ENCODE results near the gene SMYD5. TPM values are rescaled to one million over a fixed set of nuclear protein-coding genes. Genes with fewer than 3 reads are reported as not detected.
"Not testable (repeated sequence)": the region's sequence is repeated elsewhere in the genome, so short reads cannot be mapped to it uniquely, and the experiment has no call there.

SMYD5 gene
- total RNA-seq (39.2 and 41.0 TPM in 2 replicates), polyA plus RNA-seq (31.9 and 35.2 TPM in 2 replicates), polyA minus RNA-seq (30.4 and 33.0 TPM in 2 replicates)
- total RNA-seq (2013): 28.1 TPM

DNA sequence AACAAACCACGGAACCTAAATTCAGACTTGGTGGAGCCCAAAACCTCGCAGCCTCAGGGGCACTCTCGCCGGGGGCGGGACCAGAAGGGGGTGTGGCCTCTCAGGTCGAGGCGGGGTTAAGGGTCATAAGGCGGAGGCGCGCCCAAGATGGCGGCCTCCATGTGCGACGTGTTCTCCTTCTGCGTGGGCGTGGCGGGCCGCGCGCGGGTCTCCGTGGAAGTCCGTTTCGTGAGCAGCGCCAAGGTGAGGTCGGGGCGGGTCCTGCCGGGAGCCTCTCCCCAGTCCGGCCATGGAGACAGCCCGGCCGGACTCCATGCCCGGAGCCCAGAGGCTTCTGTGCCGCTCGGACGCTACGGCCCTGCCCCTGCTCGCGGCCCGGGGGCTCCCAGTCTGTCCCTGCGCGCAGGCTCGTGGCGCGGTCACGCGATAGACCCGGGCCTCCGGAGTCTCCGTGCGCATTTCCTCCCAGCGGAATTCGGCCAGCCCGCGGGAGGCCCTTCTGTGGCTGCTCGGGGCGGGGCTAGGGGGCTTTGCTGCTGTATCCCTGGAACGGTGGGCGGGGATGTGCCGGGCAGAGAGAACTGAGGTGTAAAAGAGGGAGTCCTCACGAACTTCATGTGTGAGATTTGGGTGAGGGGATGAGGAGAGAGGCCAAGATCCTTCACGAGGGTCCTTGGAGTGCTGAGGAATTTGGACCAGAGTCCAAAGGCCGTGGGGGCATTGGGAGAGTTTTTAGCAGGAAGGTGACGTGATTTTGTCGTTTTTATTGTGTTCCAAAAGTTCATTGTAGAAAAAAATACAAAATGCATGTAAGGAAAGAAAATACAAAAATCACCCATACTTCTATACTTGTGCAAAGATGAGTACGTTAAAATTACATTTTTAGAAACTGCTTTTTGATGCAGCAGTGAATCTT, at the start of gene SMYD5:
Gene SMYD5, plus strand, starts transcription at position 126 of the 916 bp plus-strand sequence. Its CDS starts 22 bp downstream, at position 148.
- ATAC-seq (ENCODE audit: low read depth): peak; percentile 95
- under 1% methylated on average over 55 of the region's 64 CpGs for WGBS (ENCODE audit: insufficient coverage)
- Histone ChIP-seq H3K9ac (ENCODE audit: low read length) (peak within 1 kb of the TSS; percentile 82), H4K20me1 (ENCODE audit: control insufficient read depth, insufficient read depth, low read length, poor library complexity, severe bottlenecking) (peaks cover 10% of the 10 kb centered on the region), H3K27ac (ENCODE audit: low read length in 2 of 2) (peak within 1 kb of the TSS; percentile 19 to 65), H3K27me3 (replicated peaks in 1 of 4; ENCODE audit: control extremely low read depth in 1 of 4, control insufficient read depth in 3 of 4, insufficient read depth in 4 of 4, low read length in 3 of 4) (peaks cover 0 to 2% (median 0%) of the 10 kb centered on the region in 4 experiments), H3K9me3 (ENCODE audit: control extremely low read depth in 1 of 3, control insufficient read depth in 2 of 3, insufficient read depth in 1 of 3, low read length in 2 of 3) (no peaks in the 10 kb centered on the region), H3K4me2 (replicated peaks; ENCODE audit: low read depth, low read length, poor library complexity, severe bottlenecking) (peak within 1 kb of the TSS; percentile 94), H2AFZ (ENCODE audit: insufficient read depth, low read depth, low read length, poor library complexity, severe bottlenecking) (peak within 1 kb of the TSS; percentile 91), H3K4me1 (ENCODE audit: control insufficient read depth in 2 of 2, insufficient read depth in 2 of 2, low read length in 2 of 2) (peaks cover 17 to 22% of the 10 kb centered on the region in 2 donors), H3K79me2 (ENCODE audit: control insufficient read depth, insufficient read depth, low read length) (peaks cover 43% of the 10 kb centered on the region), H3K36me3 (replicated peaks in 1 of 2; ENCODE audit: control extremely low read depth in 1 of 2, control insufficient read depth in 1 of 2, extremely low read depth in 1 of 2, insufficient read depth in 2 of 2, low read length in 1 of 2) (peaks cover 0 to 4% of the 10 kb centered on the region in 2 experiments), H3K4me3 (ENCODE audit: control extremely low read depth in 1 of 5, extremely low read depth in 1 of 5, insufficient read depth in 1 of 5, low read depth in 2 of 5, low read length in 4 of 5) (peak within 1 kb of the TSS; percentile 3 to 96 (median 80))
- Mint-ChIP-seq H3K4me1 (peaks cover 31% of the 10 kb centered on the region), H3K27me3 (peaks cover 11% of the 10 kb centered on the region), H3K9me3 (ENCODE audit: insufficient read depth) (no peaks in the 10 kb centered on the region), H3K4me3 (peak within 1 kb of the TSS; percentile 88), H3K27ac (peak within 1 kb of the TSS; percentile 86)
- ChIA-PET POLR2A (interaction anchor here (1.3 kb wide), 1 partner anchor 19 kb away, joined by 9 read pairs; the partner anchor contains the start of gene PRADC1), CTCF (interaction anchor here (1.0 to 6.5 kb wide), 8 partner anchors 14 to 223 kb away, joined by 3 to 56 read pairs (median 9); partner anchors contain the start of gene SFXN5)
- TF ChIP-seq, protein P1, sequence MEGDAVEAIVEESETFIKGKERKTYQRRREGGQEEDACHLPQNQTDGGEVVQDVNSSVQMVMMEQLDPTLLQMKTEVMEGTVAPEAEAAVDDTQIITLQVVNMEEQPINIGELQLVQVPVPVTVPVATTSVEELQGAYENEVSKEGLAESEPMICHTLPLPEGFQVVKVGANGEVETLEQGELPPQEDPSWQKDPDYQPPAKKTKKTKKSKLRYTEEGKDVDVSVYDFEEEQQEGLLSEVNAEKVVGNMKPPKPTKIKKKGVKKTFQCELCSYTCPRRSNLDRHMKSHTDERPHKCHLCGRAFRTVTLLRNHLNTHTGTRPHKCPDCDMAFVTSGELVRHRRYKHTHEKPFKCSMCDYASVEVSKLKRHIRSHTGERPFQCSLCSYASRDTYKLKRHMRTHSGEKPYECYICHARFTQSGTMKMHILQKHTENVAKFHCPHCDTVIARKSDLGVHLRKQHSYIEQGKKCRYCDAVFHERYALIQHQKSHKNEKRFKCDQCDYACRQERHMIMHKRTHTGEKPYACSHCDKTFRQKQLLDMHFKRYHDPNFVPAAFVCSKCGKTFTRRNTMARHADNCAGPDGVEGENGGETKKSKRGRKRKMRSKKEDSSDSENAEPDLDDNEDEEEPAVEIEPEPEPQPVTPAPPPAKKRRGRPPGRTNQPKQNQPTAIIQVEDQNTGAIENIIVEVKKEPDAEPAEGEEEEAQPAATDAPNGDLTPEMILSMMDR (IDR thresholded peaks at IDR 0.05): no peak
- TF ChIP-seq EZH2 (IDR thresholded peaks at IDR 0.05; ENCODE audit: borderline replicate concordance, insufficient read depth, low read depth, low read length, poor library complexity, severe bottlenecking): no peak
- peak; percentile 92 for DNase-seq
- intact Hi-C loops (cut with micrococcal nuclease): loop anchor here (1.0 to 5.0 kb wide), 7 partner anchors 19 to 523 kb away; partner anchors contain the start of genes FBXO41, PRADC1, RAB11FIP5 and SFXN5

DNA sequence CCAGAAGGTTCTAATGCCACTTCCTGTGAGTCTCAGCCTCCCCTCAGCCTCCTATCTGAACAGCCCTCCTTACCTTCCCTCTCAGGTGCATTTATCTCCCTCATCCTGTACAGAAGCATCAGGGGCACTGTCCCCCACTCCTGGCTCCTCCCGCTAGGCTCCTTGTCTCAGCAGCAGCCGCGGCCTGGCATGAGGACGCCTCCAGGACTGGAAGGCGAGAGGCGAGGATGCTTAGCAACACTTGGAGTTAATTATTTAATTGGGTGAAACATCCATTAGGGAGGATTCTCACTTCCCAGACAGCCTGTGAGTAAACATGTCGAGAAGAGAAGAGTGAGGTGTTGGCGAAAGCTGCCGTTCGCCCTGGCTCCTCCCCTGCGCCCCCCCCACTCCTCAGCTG, 48.1 kb upstream of the SMYD5 start:
- H4K20me1 ChIP-seq (ENCODE audit: control insufficient read depth, insufficient read depth, low read length, poor library complexity, severe bottlenecking); H3K4me3 Mint-ChIP-seq; H3K4me1 Mint-ChIP-seq; intact Hi-C loops (cut with micrococcal nuclease); H3K27me3 ChIP-seq (replicated peaks in 1 of 4; ENCODE audit: control extremely low read depth in 1 of 4, control insufficient read depth in 3 of 4, insufficient read depth in 4 of 4, low read length in 3 of 4); CTCF ChIA-PET; H3K9me3 Mint-ChIP-seq (ENCODE audit: insufficient read depth); POLR2A ChIA-PET; H3K4me3 ChIP-seq (ENCODE audit: control extremely low read depth in 1 of 5, extremely low read depth in 1 of 5, insufficient read depth in 1 of 5, low read depth in 2 of 5, low read length in 4 of 5); H2AFZ ChIP-seq (ENCODE audit: insufficient read depth, low read depth, low read length, poor library complexity, severe bottlenecking); H3K9ac ChIP-seq (ENCODE audit: low read length); ATAC-seq (ENCODE audit: low read depth); H3K9me3 ChIP-seq (ENCODE audit: control extremely low read depth in 1 of 3, control insufficient read depth in 2 of 3, insufficient read depth in 1 of 3, low read length in 2 of 3); H3K36me3 ChIP-seq (replicated peaks in 1 of 2; ENCODE audit: control extremely low read depth in 1 of 2, control insufficient read depth in 1 of 2, extremely low read depth in 1 of 2, insufficient read depth in 2 of 2, low read length in 1 of 2); DNase-seq; H3K27ac Mint-ChIP-seq; H3K27ac ChIP-seq (ENCODE audit: low read length in 2 of 2); H3K4me2 ChIP-seq (replicated peaks; ENCODE audit: low read depth, low read length, poor library complexity, severe bottlenecking); H3K4me1 ChIP-seq (ENCODE audit: control insufficient read depth in 2 of 2, insufficient read depth in 2 of 2, low read length in 2 of 2); H3K79me2 ChIP-seq (ENCODE audit: control insufficient read depth, insufficient read depth, low read length): not testable (repeated sequence)
- no CpG with 5 or more reads among the region's 11 CpGs for WGBS (ENCODE audit: insufficient coverage)
- H3K27me3 Mint-ChIP-seq: peaks cover 13% of the 10 kb centered on the region

DNA sequence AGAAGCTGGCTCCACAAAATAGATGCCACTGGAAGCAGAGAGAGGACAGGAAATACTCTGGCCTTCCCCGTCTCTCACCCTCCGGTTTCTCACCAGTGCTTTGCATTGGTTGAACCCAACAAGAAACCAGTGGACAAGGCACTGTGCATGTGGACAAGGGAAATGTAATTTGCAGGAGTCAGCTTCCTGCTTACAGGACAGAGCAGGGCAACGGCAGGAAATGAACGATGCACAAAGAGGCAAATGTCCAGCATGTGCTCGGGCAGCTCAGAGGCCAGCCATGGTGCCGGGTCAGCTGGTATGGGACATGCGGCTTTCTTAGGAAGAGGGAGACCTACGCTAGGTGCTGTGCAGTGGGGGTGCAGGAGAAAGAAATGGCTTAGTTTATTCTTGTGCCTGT, 47.2 kb upstream of the SMYD5 start:
- H3K27ac ChIP-seq (ENCODE audit: low read length in 2 of 2); H3K27me3 ChIP-seq (replicated peaks in 1 of 4; ENCODE audit: control extremely low read depth in 1 of 4, control insufficient read depth in 3 of 4, insufficient read depth in 4 of 4, low read length in 3 of 4); DNase-seq; H3K9me3 Mint-ChIP-seq (ENCODE audit: insufficient read depth); H3K4me2 ChIP-seq (replicated peaks; ENCODE audit: low read depth, low read length, poor library complexity, severe bottlenecking); ATAC-seq (ENCODE audit: low read depth); H3K4me1 Mint-ChIP-seq; H3K36me3 ChIP-seq (replicated peaks in 1 of 2; ENCODE audit: control extremely low read depth in 1 of 2, control insufficient read depth in 1 of 2, extremely low read depth in 1 of 2, insufficient read depth in 2 of 2, low read length in 1 of 2); H3K9me3 ChIP-seq (ENCODE audit: control extremely low read depth in 1 of 3, control insufficient read depth in 2 of 3, insufficient read depth in 1 of 3, low read length in 2 of 3); H3K79me2 ChIP-seq (ENCODE audit: control insufficient read depth, insufficient read depth, low read length); H3K4me3 ChIP-seq (ENCODE audit: control extremely low read depth in 1 of 5, extremely low read depth in 1 of 5, insufficient read depth in 1 of 5, low read depth in 2 of 5, low read length in 4 of 5); H3K27ac Mint-ChIP-seq; POLR2A ChIA-PET; H2AFZ ChIP-seq (ENCODE audit: insufficient read depth, low read depth, low read length, poor library complexity, severe bottlenecking); H3K4me3 Mint-ChIP-seq; intact Hi-C loops (cut with micrococcal nuclease); H3K27me3 Mint-ChIP-seq; H4K20me1 ChIP-seq (ENCODE audit: control insufficient read depth, insufficient read depth, low read length, poor library complexity, severe bottlenecking); H3K4me1 ChIP-seq (ENCODE audit: control insufficient read depth in 2 of 2, insufficient read depth in 2 of 2, low read length in 2 of 2); H3K9ac ChIP-seq (ENCODE audit: low read length): not testable (repeated sequence)
- 93% methylated on average over 3 of the region's 8 CpGs for WGBS (ENCODE audit: insufficient coverage)
- CTCF ChIA-PET: interaction anchor here (0.7 kb wide), 1 partner anchor 35 kb away, joined by 3 read pairs; no protein-coding TSS in a partner anchor

All from B cell (primary cell).